GM21717 (cell line): ENCODE results near the gene STAC2.

Source experiments
- ATAC-seq: cut with Tn5 transposase; IDR thresholded peaks from one replicate; pipeline ENCODE4 v1.9.1; 2021; ENCODE audit warnings: mild to moderate bottlenecking, moderate library complexity; ENCODE audit not compliant: unreplicated experiment

The STAC2 gene

GRCh38 chr17:39210093-39210434 is 15.7 kb downstream of the STAC2 start:
- ATAC-seq = no peak

GRCh38 chr17:39209317-39210092 is 16.2 kb downstream of the STAC2 start:
- ATAC-seq = no peak

DNA sequence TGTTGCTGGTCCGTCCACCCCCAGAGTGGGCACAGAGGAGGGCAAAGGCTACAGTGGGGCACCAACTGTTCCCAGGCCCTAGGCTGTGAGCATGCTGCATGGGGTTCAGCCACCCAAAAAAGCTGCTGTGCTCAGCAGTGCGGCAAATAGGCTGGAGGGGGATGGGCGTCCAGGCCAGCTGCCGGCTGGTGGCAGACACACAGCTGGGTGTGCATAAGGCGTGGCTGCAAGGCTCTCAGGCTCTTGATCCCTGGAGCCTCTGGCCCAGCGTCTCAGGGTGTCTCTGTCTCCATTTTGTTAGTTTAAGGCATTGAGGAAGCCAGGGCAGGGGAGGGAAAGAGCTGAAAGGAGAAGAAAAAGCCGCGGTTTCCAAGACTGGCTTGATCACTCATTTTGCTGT is 16.9 kb downstream of the STAC2 start:
- ATAC-seq = no peak

DNA sequence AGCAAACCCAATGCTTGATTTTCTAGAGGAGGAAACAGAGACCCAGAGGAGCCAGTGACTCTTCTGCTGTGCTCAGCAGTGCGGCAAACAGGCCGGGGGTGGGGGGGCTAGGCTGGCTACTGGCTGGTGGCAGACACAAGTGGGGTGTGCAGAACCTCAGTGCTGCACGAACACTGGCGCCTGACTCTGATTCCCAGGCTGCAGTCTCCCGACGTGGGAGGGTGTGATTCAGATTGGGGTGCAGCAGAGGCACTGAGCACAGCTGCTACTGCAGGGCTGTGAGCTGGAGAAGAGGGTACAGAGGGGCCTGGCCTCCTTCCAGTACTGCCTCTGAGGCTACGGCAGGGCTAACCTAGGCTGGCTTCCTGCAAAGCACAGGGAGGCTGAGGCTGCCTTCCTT is 17.6 kb downstream of the STAC2 start:
- ATAC-seq = no peak

DNA sequence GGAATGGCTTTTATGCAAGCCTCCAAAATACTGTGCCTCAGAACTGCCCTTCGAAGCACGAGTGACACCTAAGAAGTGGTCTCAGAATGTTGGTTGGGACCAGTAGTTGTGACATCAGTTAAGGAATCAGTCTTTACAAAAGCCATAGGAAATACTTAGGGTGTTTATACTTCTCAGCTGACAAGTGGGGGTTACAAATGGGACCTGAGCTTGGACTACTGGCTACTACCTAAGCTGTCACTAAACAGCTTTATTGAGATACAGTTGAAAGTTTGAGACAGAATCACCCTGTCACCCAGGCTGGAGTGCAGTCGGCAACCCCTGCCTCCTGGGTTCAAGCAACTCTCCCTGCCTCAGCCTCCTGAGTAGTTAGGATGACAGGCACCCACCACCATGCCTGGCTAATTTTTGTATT is 20.6 kb downstream of the STAC2 start:
- ATAC-seq = no peak

- ATAC-seq = no peak
Observed at GRCh38 chr17:39204245-39204644, 21.5 kb downstream of the STAC2 start.

- ATAC-seq = no peak
Observed at GRCh38 chr17:39200957-39201510, 24.7 kb downstream of the STAC2 start.

DNA sequence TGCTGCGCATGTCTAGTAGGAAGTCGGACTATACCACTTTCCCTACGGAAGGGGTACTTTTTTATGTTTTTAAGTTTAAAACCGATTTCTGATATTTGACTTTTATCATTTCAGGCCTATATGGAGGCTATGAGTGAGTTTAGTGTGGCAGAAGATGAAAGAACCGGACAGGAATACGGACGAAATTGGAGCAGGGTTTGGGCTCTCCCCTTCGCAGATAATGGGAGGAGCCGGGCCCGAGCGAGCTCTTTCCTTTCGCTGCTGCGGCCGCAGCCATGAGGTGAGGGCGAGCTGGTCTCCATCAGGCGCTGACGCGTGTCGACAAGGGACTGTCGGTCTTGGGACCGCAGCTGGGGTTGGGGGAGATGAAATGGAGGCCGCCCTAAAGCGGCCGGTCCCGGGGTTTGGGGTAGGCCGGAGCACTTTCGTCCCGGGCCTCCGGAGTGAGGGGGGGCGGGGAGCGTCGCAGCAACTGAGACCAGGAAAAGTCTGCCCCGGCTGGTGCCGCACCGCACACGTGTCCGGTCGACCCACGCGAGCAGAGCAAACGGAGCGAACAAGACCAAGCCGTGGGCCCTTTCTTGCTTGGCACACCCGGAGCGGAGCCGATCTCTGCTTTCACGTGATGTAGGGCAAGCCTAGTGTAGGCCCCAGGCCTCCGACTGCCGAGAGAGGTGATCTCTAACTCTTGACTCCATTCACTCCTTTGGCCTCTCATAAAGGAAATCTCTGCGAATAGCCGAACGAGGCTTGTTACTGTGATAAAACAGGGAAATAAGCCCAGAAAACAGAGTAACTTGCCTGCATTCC is 25.5 kb downstream of the STAC2 start, which contains the start of gene RPL19:
RPL19 (plus strand) TSS at position 214 of the 810 bp plus-strand sequence; CDS start at position 276, 62 bp downstream.
- ATAC-seq = peak; percentile 43

DNA sequence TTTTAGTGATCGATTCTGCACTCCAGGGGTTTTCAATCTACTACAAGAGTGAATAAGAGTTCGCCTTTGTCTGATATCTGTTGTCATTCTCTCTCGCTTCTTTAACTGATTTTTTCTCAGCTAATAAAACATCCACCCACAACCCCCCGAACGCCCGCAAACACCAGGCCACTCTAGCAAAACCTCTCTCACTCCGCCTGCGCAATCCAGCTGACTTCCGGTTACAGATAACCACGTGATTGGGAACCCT is 26.0 kb downstream of the STAC2 start:
- ATAC-seq = peak; percentile 47

- ATAC-seq = no peak
Observed at GRCh38 chr17:39198186-39198566, 27.6 kb downstream of the STAC2 start.

- no peak for ATAC-seq
Observed at GRCh38 chr17:39197380-39198185, 28.2 kb downstream of the STAC2 start, which contains the start of gene CACNB1. Gene CACNB1 (minus strand): TSS chr17:39197669. CDS start chr17:39197495, 174 bp downstream.

DNA sequence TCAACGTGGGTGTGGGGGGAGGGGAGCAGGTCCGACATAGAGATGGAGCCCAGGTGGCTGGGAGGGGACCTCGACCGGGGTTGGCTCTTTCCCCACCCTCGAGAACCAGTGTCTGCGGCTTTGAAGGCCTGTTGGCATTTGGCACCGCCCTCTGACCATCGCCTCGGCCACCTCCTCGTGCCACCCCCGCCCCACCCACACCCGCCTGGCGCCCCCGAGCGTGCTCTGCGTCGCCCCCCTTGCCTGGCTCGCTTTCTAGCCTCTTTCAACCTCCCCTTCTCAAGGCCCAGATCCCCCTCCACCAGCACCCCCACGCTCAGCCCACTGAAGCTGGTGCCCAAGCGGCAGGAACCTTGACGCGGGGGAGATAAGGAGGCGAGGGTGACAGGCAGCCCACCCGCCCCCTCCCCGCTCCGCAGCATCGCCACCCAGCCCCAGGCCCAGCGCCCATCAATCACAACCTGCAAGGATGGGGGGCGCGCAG is 28.9 kb downstream of the STAC2 start:
- ATAC-seq = no peak

GRCh38 chr17:39196241-39196807 is 29.4 kb downstream of the STAC2 start:
- no peak for ATAC-seq

DNA sequence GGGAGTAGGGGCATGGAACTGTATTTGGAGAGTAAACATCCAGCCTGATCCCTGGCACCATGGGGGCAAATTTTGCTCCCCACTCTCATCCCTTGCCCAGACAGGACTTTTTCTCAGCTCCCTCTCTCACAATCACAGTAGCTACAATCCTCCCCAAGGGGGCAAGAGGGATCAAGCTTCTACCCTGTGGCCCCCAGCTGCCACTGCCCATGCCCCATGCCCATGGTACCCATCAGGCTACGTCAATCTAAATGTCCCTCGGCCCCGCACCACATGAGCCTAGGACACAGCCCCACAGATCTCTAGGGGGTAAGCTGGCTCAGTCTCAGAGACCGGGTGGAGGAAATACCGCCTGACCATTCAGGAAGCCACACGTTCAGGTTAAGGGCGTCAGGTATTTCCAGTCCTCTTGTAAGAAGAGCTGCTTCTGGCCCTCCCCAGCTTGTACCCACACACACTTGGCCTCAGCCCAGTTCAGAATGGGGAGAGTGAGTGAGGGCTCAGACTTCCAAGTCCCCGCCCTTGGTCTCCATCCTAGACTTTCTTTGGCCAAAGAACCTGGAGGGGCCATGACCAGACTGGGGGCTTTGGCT is 30.1 kb downstream of the STAC2 start:
- no peak for ATAC-seq

- ATAC-seq = no peak
Observed at GRCh38 chr17:39194985-39195524, 30.7 kb downstream of the STAC2 start.

- ATAC-seq = no peak
Observed at GRCh38 chr17:39194089-39194984, 31.4 kb downstream of the STAC2 start.

GRCh38 chr17:39193346-39193745 is 32.4 kb downstream of the STAC2 start:
- no peak for ATAC-seq

GRCh38 chr17:39192901-39193300 is 32.8 kb downstream of the STAC2 start:
- no peak for ATAC-seq
